ENCODE data around the gene PFN2. TPM values are rescaled to one million over a fixed set of nuclear protein-coding genes. Genes with fewer than 3 reads are reported as not detected.

Gene PFN2
- polyA plus RNA-seq, 3 donors, result not detected

GRCh38 chr3:149977386-149977785, 6.7 kb upstream of the PFN2 start:
- Histone ChIP-seq H3K27ac (ENCODE audit: low read depth in 1 of 2, low read length in 2 of 2) (no peak overlapping the region), H2AFZ (ENCODE audit: insufficient read depth, low read depth, low read length, poor library complexity, severe bottlenecking) (no peak overlapping the region), H3K4me1 (ENCODE audit: control insufficient read depth in 1 of 2, insufficient read depth in 2 of 2, low read length in 2 of 2) (no peaks in the 10 kb centered on the region), H3K4me3 (replicated peaks in 1 of 3; ENCODE audit: low read depth in 2 of 3, low read length in 3 of 3) (no peak overlapping the region), H4K20me1 (ENCODE audit: insufficient read depth, low read length) (no peaks in the 10 kb centered on the region), H3K9ac (ENCODE audit: insufficient read depth, low read length, poor library complexity, severe bottlenecking) (no peak overlapping the region), H3K27me3 (ENCODE audit: control insufficient read depth in 2 of 2, insufficient read depth in 2 of 2, low read length in 2 of 2) (peaks cover 27 to 43% of the 10 kb centered on the region in 2 donors), H3K4me2 (replicated peaks; ENCODE audit: extremely low read depth, low read length, poor library complexity, severe bottlenecking) (no peak overlapping the region), H3K79me2 (ENCODE audit: insufficient read depth, low read length) (no peaks in the 10 kb centered on the region), H3K9me3 (replicated peaks in 1 of 2; ENCODE audit: control insufficient read depth in 1 of 2, insufficient read depth in 1 of 2, low read length in 2 of 2) (peaks cover 0 to 4% of the 10 kb centered on the region in 2 donors), H3K36me3 (replicated peaks in 1 of 2; ENCODE audit: control insufficient read depth in 1 of 2, insufficient read depth in 2 of 2, low read length in 2 of 2) (no peaks in the 10 kb centered on the region)
- intact Hi-C loops (cut with micrococcal nuclease), result no loop called here
- TF ChIP-seq CTCF (IDR thresholded peaks at IDR 0.05), result no peak
- WGBS (ENCODE audit: insufficient coverage), result no CpG with 5 or more reads among the region's 2 CpGs
- H3K4me1 Mint-ChIP-seq, result no peaks in the 10 kb centered on the region
- peaks cover 23 to 39% (median 29%) of the 10 kb centered on the region in 3 donors for H3K27me3 Mint-ChIP-seq (ENCODE audit: low read depth in 3 of 3)
- no peak overlapping the region for H3K27ac Mint-ChIP-seq
- no peak overlapping the region for H3K4me3 Mint-ChIP-seq
- H3K9me3 Mint-ChIP-seq, result peaks cover 0 to 16% (median 7%) of the 10 kb centered on the region in 7 donors
- H3K36me3 Mint-ChIP-seq, result peaks cover 0 to 2% of the 10 kb centered on the region in 2 donors
- DNase-seq, result no peak

GRCh38 chr3:149975919-149976318, 5.2 kb upstream of the PFN2 start:
- Histone ChIP-seq H3K9ac (ENCODE audit: insufficient read depth, low read length, poor library complexity, severe bottlenecking) (no peak overlapping the region), H3K27me3 (ENCODE audit: control insufficient read depth in 2 of 2, insufficient read depth in 2 of 2, low read length in 2 of 2) (peaks cover 39 to 55% of the 10 kb centered on the region in 2 donors), H3K4me2 (replicated peaks; ENCODE audit: extremely low read depth, low read length, poor library complexity, severe bottlenecking) (no peak overlapping the region), H4K20me1 (ENCODE audit: insufficient read depth, low read length) (no peaks in the 10 kb centered on the region), H2AFZ (ENCODE audit: insufficient read depth, low read depth, low read length, poor library complexity, severe bottlenecking) (no peak overlapping the region), H3K27ac (ENCODE audit: low read depth in 1 of 2, low read length in 2 of 2) (no peak overlapping the region), H3K79me2 (ENCODE audit: insufficient read depth, low read length) (no peaks in the 10 kb centered on the region), H3K9me3 (replicated peaks in 1 of 2; ENCODE audit: control insufficient read depth in 1 of 2, insufficient read depth in 1 of 2, low read length in 2 of 2) (peaks cover 0 to 4% of the 10 kb centered on the region in 2 donors), H3K4me1 (ENCODE audit: control insufficient read depth in 1 of 2, insufficient read depth in 2 of 2, low read length in 2 of 2) (peaks cover 5 to 9% of the 10 kb centered on the region in 2 donors), H3K36me3 (replicated peaks in 1 of 2; ENCODE audit: control insufficient read depth in 1 of 2, insufficient read depth in 2 of 2, low read length in 2 of 2) (no peaks in the 10 kb centered on the region), H3K4me3 (replicated peaks in 1 of 3; ENCODE audit: low read depth in 2 of 3, low read length in 3 of 3) (no peak overlapping the region)
- H3K27ac Mint-ChIP-seq, result no peak overlapping the region
- peak overlapping the region in 1 of 2 donors; percentile 16 for H3K4me3 Mint-ChIP-seq
- H3K27me3 Mint-ChIP-seq (ENCODE audit: low read depth in 3 of 3), result peaks cover 35 to 54% (median 40%) of the 10 kb centered on the region in 3 donors
- H3K9me3 Mint-ChIP-seq, result peaks cover 0 to 25% (median 9%) of the 10 kb centered on the region in 7 donors
- peaks cover 0 to 8% of the 10 kb centered on the region in 2 donors for H3K36me3 Mint-ChIP-seq
- no peak for TF ChIP-seq CTCF (IDR thresholded peaks at IDR 0.05)
- intact Hi-C loops (cut with micrococcal nuclease), result no loop called here
- H3K4me1 Mint-ChIP-seq, result peaks cover 8% of the 10 kb centered on the region
- no peak for DNase-seq
